ENCODE data around the gene MYO3B.

GRCh38 chr2:170213651-170214050 is 35.7 kb downstream of the MYO3B start:
- no peak for TF ChIP-seq CTCF (IDR thresholded peaks at IDR 0.05)
- no peak for TF ChIP-seq POLR2A (IDR thresholded peaks at IDR 0.05)
